ENCODE measurements around the gene DMBT1. TPM values are rescaled to one million over a fixed set of nuclear protein-coding genes. Genes with fewer than 3 reads are reported as not detected.

DMBT1 gene
- polyA plus RNA-seq, 1 donor (not counting 4 experiments of a cell fraction or from before 2014, with no cell fraction given) = 0.04 TPM

GRCh38 chr10:122519144-122519543, 41.4 kb upstream of the DMBT1 start:
- H3K9ac ChIP-seq (ENCODE audit: control insufficient read depth, extremely low read depth, insufficient read depth, low read length) = no peak overlapping the region
- FAIRE-seq (no peak), DNase-seq (ENCODE audit: low read depth, low spot score) (no peak)
- no peak overlapping the region for H3K27ac ChIP-seq (ENCODE audit: control insufficient read depth, insufficient read depth, low read length)
- H3K9me1 ChIP-seq (ENCODE audit: control insufficient read depth, extremely low read depth, insufficient read depth, low read length) = no peaks in the 10 kb centered on the region
- no peak overlapping the region for H3K4me3 ChIP-seq (ENCODE audit: control insufficient read depth in 2 of 3, extremely low read depth in 1 of 3, insufficient read depth in 2 of 3, low read depth in 1 of 3, low read length in 3 of 3)
- no peaks in the 10 kb centered on the region for H3K27me3 ChIP-seq (ENCODE audit: control insufficient read depth, extremely low read depth, insufficient read depth, low read length)
- no peak overlapping the region for H2AFZ ChIP-seq (ENCODE audit: control insufficient read depth, low read length)
- H3K4me2 ChIP-seq (ENCODE audit: control insufficient read depth, extremely low read depth, insufficient read depth, low read depth, low read length) = no peak overlapping the region
- dilution Hi-C loops (cut with MboI; ENCODE audit: extremely low pct_ligation_motif_present, low sequenced_read_pairs) = no loop called here
- TF ChIP-seq, protein P1, sequence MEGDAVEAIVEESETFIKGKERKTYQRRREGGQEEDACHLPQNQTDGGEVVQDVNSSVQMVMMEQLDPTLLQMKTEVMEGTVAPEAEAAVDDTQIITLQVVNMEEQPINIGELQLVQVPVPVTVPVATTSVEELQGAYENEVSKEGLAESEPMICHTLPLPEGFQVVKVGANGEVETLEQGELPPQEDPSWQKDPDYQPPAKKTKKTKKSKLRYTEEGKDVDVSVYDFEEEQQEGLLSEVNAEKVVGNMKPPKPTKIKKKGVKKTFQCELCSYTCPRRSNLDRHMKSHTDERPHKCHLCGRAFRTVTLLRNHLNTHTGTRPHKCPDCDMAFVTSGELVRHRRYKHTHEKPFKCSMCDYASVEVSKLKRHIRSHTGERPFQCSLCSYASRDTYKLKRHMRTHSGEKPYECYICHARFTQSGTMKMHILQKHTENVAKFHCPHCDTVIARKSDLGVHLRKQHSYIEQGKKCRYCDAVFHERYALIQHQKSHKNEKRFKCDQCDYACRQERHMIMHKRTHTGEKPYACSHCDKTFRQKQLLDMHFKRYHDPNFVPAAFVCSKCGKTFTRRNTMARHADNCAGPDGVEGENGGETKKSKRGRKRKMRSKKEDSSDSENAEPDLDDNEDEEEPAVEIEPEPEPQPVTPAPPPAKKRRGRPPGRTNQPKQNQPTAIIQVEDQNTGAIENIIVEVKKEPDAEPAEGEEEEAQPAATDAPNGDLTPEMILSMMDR (optimal IDR thresholded peaks at IDR 0.05 in 1 of 3, IDR thresholded peaks at IDR 0.05 in 1 of 3, conservative IDR thresholded peaks at IDR 0.05 in 1 of 3; ENCODE audit: extremely low read depth in 1 of 3, insufficient read depth in 2 of 3, low read length in 3 of 3) = no peak
- no peak for TF ChIP-seq EZH2 (IDR thresholded peaks at IDR 0.05; ENCODE audit: low read length)
- H3K36me3 ChIP-seq (ENCODE audit: control insufficient read depth in 2 of 2, extremely low read depth in 1 of 2, insufficient read depth in 2 of 2, low read length in 2 of 2) = peaks cover 18 to 22% of the 10 kb centered on the region in 2 experiments
- peaks cover 8% of the 10 kb centered on the region for H3K4me1 ChIP-seq (ENCODE audit: control insufficient read depth, extremely low read depth, insufficient read depth, low read length)
- H3K79me2 ChIP-seq (ENCODE audit: control insufficient read depth, insufficient read depth, low read length) = no peaks in the 10 kb centered on the region
- H3K9me3 ChIP-seq (ENCODE audit: control insufficient read depth, low read depth, low read length) = no peaks in the 10 kb centered on the region
- no peaks in the 10 kb centered on the region for H4K20me1 ChIP-seq (ENCODE audit: control insufficient read depth, extremely low read depth, insufficient read depth, low read length)

GRCh38 chr10:122519873-122520272, 40.7 kb upstream of the DMBT1 start:
- Histone ChIP-seq H2AFZ (ENCODE audit: control insufficient read depth, low read length) (no peak overlapping the region), H3K27me3 (ENCODE audit: control insufficient read depth, extremely low read depth, insufficient read depth, low read length) (no peaks in the 10 kb centered on the region), H3K36me3 (ENCODE audit: control insufficient read depth in 2 of 2, extremely low read depth in 1 of 2, insufficient read depth in 2 of 2, low read length in 2 of 2) (peaks cover 13 to 16% of the 10 kb centered on the region in 2 experiments), H4K20me1 (ENCODE audit: control insufficient read depth, extremely low read depth, insufficient read depth, low read length) (no peaks in the 10 kb centered on the region), H3K9me1 (ENCODE audit: control insufficient read depth, extremely low read depth, insufficient read depth, low read length) (no peaks in the 10 kb centered on the region), H3K9me3 (ENCODE audit: control insufficient read depth, low read depth, low read length) (no peaks in the 10 kb centered on the region), H3K4me2 (ENCODE audit: control insufficient read depth, extremely low read depth, insufficient read depth, low read depth, low read length) (no peak overlapping the region), H3K27ac (ENCODE audit: control insufficient read depth, insufficient read depth, low read length) (no peak overlapping the region), H3K79me2 (ENCODE audit: control insufficient read depth, insufficient read depth, low read length) (no peaks in the 10 kb centered on the region), H3K9ac (ENCODE audit: control insufficient read depth, extremely low read depth, insufficient read depth, low read length) (no peak overlapping the region), H3K4me3 (ENCODE audit: control insufficient read depth in 2 of 3, extremely low read depth in 1 of 3, insufficient read depth in 2 of 3, low read depth in 1 of 3, low read length in 3 of 3) (no peak overlapping the region), H3K4me1 (ENCODE audit: control insufficient read depth, extremely low read depth, insufficient read depth, low read length) (peaks cover 8% of the 10 kb centered on the region)
- DNase-seq (ENCODE audit: low read depth, low spot score) (no peak), FAIRE-seq (no peak)
- TF ChIP-seq, protein P1 (optimal IDR thresholded peaks at IDR 0.05 in 1 of 3, IDR thresholded peaks at IDR 0.05 in 1 of 3, conservative IDR thresholded peaks at IDR 0.05 in 1 of 3; ENCODE audit: extremely low read depth in 1 of 3, insufficient read depth in 2 of 3, low read length in 3 of 3) = no peak
- no peak for TF ChIP-seq EZH2 (IDR thresholded peaks at IDR 0.05; ENCODE audit: low read length)
- dilution Hi-C loops (cut with MboI; ENCODE audit: extremely low pct_ligation_motif_present, low sequenced_read_pairs) = no loop called here

Measured in keratinocyte (primary cell).